Activated T-cell treated with anti-CD3 and anti-CD28 coated beads, Interleukin-2, amount 50 U/mL, for 1 hour (primary cell): ENCODE measurements around the gene SIAH1.
"Not testable (repeated sequence)": the region's sequence is repeated elsewhere in the genome, so short reads cannot be mapped to it uniquely, and the experiment has no call there.

Source experiments
- DNase-seq: peaks from one replicate; pipeline ENCODE4 v3.0.0-alpha.2; 2020

The SIAH1 gene

GRCh38 chr16:48366165-48367093 is 18.8 kb downstream of the SIAH1 start:
- DNase-seq: no peak

GRCh38 chr16:48365601-48366164 is 19.5 kb downstream of the SIAH1 start:
- peak; percentile 78 for DNase-seq

- DNase-seq: no peak
Observed at GRCh38 chr16:48365025-48365600, 20.1 kb downstream of the SIAH1 start.

- no peak for DNase-seq
Observed at GRCh38 chr16:48361540-48362144, 23.6 kb downstream of the SIAH1 start.

GRCh38 chr16:48361012-48361411 is 24.2 kb downstream of the SIAH1 start:
- no peak for DNase-seq

- no peak for DNase-seq
Observed at GRCh38 chr16:48359983-48360382, 25.2 kb downstream of the SIAH1 start.

GRCh38 chr16:48358419-48358818 is 26.8 kb downstream of the SIAH1 start:
- DNase-seq: no peak

- DNase-seq: no peak
Observed at GRCh38 chr16:48356633-48357376, 28.4 kb downstream of the SIAH1 start.

- DNase-seq: no peak
Observed at GRCh38 chr16:48354877-48355855, 30.0 kb downstream of the SIAH1 start.

- not testable (repeated sequence) for DNase-seq
Observed at GRCh38 chr16:48354385-48354784, 30.8 kb downstream of the SIAH1 start.

GRCh38 chr16:48353565-48354163 is 31.5 kb downstream of the SIAH1 start:
- DNase-seq: peak; percentile 57

- DNase-seq: no peak
Observed at GRCh38 chr16:48352648-48353390, 32.4 kb downstream of the SIAH1 start.

- no peak for DNase-seq
Observed at GRCh38 chr16:48350736-48351135, 34.5 kb downstream of the SIAH1 start.

GRCh38 chr16:48347980-48348379 is 37.2 kb downstream of the SIAH1 start:
- DNase-seq: no peak

- no peak for DNase-seq
Observed at GRCh38 chr16:48347191-48347865, 37.9 kb downstream of the SIAH1 start.

- DNase-seq: no peak
Observed at GRCh38 chr16:48342591-48342990, 42.6 kb downstream of the SIAH1 start.

GRCh38 chr16:48340054-48340453 is 45.2 kb downstream of the SIAH1 start:
- no peak for DNase-seq

GRCh38 chr16:48335961-48336360 is 49.3 kb downstream of the SIAH1 start:
- no peak for DNase-seq

- no peak for DNase-seq
Observed at GRCh38 chr16:48334325-48334724, 50.9 kb downstream of the SIAH1 start.

GRCh38 chr16:48332978-48333377 is 52.2 kb downstream of the SIAH1 start:
- DNase-seq: no peak
